ENCODE measurements around the gene ITGB5. TPM values are rescaled to one million over a fixed set of nuclear protein-coding genes. Genes with fewer than 3 reads are reported as not detected.
A peak's percentile ranks its signal among the peaks of the same experiment; 100 is the strongest.
"Not testable (repeated sequence)": the region's sequence is repeated elsewhere in the genome, so short reads cannot be mapped to it uniquely, and the experiment has no call there.

The ITGB5 gene
- total RNA-seq, 2 donors from 2014 or later: 576 to 592 TPM

DNA sequence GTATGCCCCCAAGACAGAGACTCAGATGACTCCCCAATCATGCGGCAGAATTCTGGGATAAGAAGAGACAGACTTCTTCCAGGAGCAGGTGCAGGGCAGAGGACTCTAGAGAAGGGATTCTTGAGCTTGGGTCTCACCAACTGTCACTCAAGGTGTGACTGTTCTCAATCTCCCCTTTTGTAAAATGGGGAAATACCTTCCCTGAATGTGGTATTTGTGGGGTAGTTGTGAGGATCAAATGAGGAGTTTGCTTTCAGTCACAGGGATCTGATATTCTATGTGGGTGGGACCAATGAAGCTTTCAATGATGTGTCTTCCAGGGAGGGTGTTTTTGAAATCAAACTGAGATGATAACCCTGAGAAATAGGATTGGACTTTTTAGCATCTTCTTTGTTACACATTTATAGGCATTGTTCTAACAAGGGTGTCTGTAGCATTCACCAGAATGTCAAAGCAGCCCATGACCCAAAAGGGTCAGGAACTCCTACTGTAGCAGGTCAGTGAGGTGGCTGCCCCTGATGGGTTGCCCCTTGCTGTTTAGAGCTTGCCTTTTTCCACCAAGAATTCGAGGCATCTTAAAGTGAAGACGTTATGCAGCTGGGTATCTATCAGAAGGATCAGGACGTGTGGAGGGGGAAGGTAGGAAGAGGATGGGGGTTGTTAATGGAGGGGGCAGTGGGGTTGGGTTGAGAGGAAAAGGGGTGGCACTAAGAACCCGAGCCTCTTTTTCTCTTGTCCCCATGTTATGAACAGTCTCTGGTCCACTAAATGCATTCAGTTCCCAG, 128.1 kb downstream of the ITGB5 start:
- Histone ChIP-seq H3K27ac (no peak overlapping the region), H3K9me3 (no peaks in the 10 kb centered on the region), H3K4me3 (no peak overlapping the region), H3K27me3 (replicated peaks; ENCODE audit: insufficient read depth) (no peaks in the 10 kb centered on the region), H3K36me3 (peaks cover 14% of the 10 kb centered on the region), H3K4me1 (ENCODE audit: control insufficient read depth in 1 of 2, low read depth in 2 of 2) (peaks cover 6 to 19% of the 10 kb centered on the region in 2 donors)
- no peak for ATAC-seq (ENCODE audit: insufficient number of reproducible peaks, low FRiP score, low read depth)
- no peak for DNase-seq (ENCODE audit: low spot score)
- no peak for TF ChIP-seq CTCF (IDR thresholded peaks at IDR 0.05)

DNA sequence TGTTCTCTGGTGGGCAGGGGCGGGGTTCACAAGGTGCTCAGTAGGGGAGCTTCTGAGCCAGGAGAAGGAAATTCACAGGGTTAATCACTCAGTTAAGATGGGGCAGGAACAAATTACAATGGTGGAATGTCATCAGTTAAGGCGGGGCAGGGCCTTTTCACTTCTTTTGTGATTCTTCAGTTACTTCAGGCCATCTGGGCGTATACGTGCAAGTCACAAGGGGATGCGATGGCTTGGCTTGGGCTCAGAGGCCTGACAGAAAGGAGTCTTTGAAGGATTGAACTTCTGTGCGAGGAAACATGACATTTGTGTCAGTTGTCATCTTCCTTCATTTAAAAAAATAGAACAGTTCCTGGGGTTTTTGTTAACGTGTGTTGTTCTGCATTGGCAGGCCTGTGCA, 129.2 kb downstream of the ITGB5 start:
- DNase-seq (ENCODE audit: low spot score); H3K27ac ChIP-seq; H3K4me3 ChIP-seq; ATAC-seq (ENCODE audit: insufficient number of reproducible peaks, low FRiP score, low read depth); H3K27me3 ChIP-seq (replicated peaks; ENCODE audit: insufficient read depth); H3K9me3 ChIP-seq; H3K36me3 ChIP-seq: not testable (repeated sequence)
- H3K4me1 ChIP-seq (ENCODE audit: control insufficient read depth in 1 of 2, low read depth in 2 of 2): peaks cover 6 to 19% of the 10 kb centered on the region in 2 donors

DNA sequence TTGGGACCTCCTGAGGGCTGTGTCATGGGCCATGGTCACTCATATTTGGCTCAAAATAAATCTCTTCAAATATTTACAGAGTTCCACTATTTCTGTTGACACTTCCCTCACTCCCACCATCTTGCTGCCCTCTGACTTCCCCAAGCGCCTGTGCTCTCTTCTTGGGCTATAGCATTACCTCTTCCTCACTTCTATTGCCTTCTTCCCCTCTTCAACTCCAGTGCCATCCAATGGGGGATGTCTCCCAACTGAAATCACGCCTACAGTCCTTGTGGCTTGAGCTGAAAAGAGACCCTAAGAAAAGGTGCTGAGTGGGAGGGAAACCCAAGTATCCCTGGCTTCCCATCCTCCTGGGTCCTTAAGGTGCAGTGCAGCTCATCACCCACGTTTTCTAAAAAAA, 135.1 kb downstream of the ITGB5 start:
- Histone ChIP-seq H3K27ac (no peak overlapping the region), H3K9me3 (no peaks in the 10 kb centered on the region), H3K36me3 (no peaks in the 10 kb centered on the region), H3K27me3 (replicated peaks; ENCODE audit: insufficient read depth) (no peaks in the 10 kb centered on the region), H3K4me1 (ENCODE audit: control insufficient read depth in 1 of 2, low read depth in 2 of 2) (no peaks in the 10 kb centered on the region), H3K4me3 (no peak overlapping the region)
- DNase-seq (ENCODE audit: low spot score) (no peak), ATAC-seq (ENCODE audit: insufficient number of reproducible peaks, low FRiP score, low read depth) (peak; percentile 20)
- no peak for TF ChIP-seq CTCF (IDR thresholded peaks at IDR 0.05)

DNA sequence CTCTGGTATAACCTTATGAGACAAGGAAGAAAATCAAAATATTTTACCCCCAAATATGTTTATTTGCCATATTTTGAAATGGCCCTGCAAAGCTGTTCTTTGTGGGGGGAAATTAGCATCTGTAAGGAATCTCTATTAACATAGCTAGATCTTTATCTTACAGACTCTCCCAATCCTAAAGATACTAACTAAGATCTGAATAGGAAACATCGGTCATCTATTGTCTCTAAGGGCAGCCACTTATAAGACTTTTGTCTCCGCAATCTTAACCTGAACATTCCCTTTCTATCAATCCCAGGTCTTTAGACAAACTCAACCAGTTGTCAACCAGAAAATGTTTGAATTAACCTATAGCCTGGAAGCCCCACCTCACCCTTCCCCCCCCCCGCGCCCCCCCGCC, 135.7 kb downstream of the ITGB5 start:
- no peak overlapping the region for H3K4me3 ChIP-seq
- H3K27me3 ChIP-seq (replicated peaks; ENCODE audit: insufficient read depth): no peaks in the 10 kb centered on the region
- no peaks in the 10 kb centered on the region for H3K36me3 ChIP-seq
- DNase-seq (ENCODE audit: low spot score): no peak
- no peak for ATAC-seq (ENCODE audit: insufficient number of reproducible peaks, low FRiP score, low read depth)
- H3K9me3 ChIP-seq: no peaks in the 10 kb centered on the region
- H3K4me1 ChIP-seq (ENCODE audit: control insufficient read depth in 1 of 2, low read depth in 2 of 2): no peaks in the 10 kb centered on the region
- no peak for TF ChIP-seq CTCF (IDR thresholded peaks at IDR 0.05)
- no peak overlapping the region for H3K27ac ChIP-seq

GRCh38 chr3:124749877-124750276, 137.3 kb downstream of the ITGB5 start:
- ATAC-seq (ENCODE audit: insufficient number of reproducible peaks, low FRiP score, low read depth); H3K4me1 ChIP-seq (ENCODE audit: control insufficient read depth in 1 of 2, low read depth in 2 of 2); H3K27me3 ChIP-seq (replicated peaks; ENCODE audit: insufficient read depth); H3K9me3 ChIP-seq; DNase-seq (ENCODE audit: low spot score); H3K36me3 ChIP-seq; H3K4me3 ChIP-seq; H3K27ac ChIP-seq: not testable (repeated sequence)

- Histone ChIP-seq H3K36me3 (peaks cover 9% of the 10 kb centered on the region), H3K4me1 (ENCODE audit: control insufficient read depth in 1 of 2, low read depth in 2 of 2) (no peaks in the 10 kb centered on the region), H3K4me3 (no peak overlapping the region), H3K27ac (no peak overlapping the region), H3K9me3 (no peaks in the 10 kb centered on the region), H3K27me3 (replicated peaks; ENCODE audit: insufficient read depth) (no peaks in the 10 kb centered on the region)
- DNase-seq (ENCODE audit: low spot score) (no peak), ATAC-seq (ENCODE audit: insufficient number of reproducible peaks, low FRiP score, low read depth) (no peak)
- no peak for TF ChIP-seq CTCF (IDR thresholded peaks at IDR 0.05)
Observed at GRCh38 chr3:124748560-124749198, 138.5 kb downstream of the ITGB5 start.

All from thoracic aorta (tissue), 2 donors.